IPS-18a (cell line): Measurements from ENCODE around the gene RETREG2.
A peak's percentile ranks its signal among the peaks of the same experiment; 100 is the strongest.

Experiments
- H3K27ac ChIP-seq: one replicate; pipeline ENCODE4 v1.5.1; 2013; ENCODE audit warnings: low read length
- H3K27me3 ChIP-seq: one replicate; pipeline ENCODE4 v1.6.1; 2013; ENCODE audit warnings: mild to moderate bottlenecking, low read length; ENCODE audit not compliant: control insufficient read depth, insufficient read depth
- H3K36me3 ChIP-seq: one replicate; pipeline ENCODE4 v1.6.1; 2013; ENCODE audit warnings: low read depth, low read length; ENCODE audit not compliant: control insufficient read depth
- H3K4me1 ChIP-seq: one replicate; pipeline ENCODE4 v1.6.1; 2013; ENCODE audit warnings: low read depth, low read length; ENCODE audit not compliant: control insufficient read depth
- H3K4me3 ChIP-seq: one replicate; pipeline ENCODE4 v1.5.1; 2013; ENCODE audit warnings: low read length
- H3K9ac ChIP-seq: one replicate; pipeline ENCODE4 v1.6.1; 2013; ENCODE audit warnings: mild to moderate bottlenecking, low read length, moderate library complexity
- H3K9me3 ChIP-seq: one replicate; pipeline ENCODE4 v1.6.1; 2013; ENCODE audit warnings: low read depth, low read length; ENCODE audit not compliant: control insufficient read depth

The RETREG2 gene

GRCh38 chr2:219221957-219222518 is 44.0 kb downstream of the RETREG2 start:
- Histone ChIP-seq H3K27me3 (no peaks in the 10 kb centered on the region), H3K9ac (no peak overlapping the region), H3K36me3 (peaks cover 25% of the 10 kb centered on the region), H3K27ac (no peak overlapping the region), H3K4me1 (peaks cover 6% of the 10 kb centered on the region), H3K9me3 (no peaks in the 10 kb centered on the region), H3K4me3 (no peak overlapping the region)

- no peak overlapping the region for H3K9ac ChIP-seq
- H3K27me3 ChIP-seq = no peaks in the 10 kb centered on the region
- H3K4me3 ChIP-seq = no peak overlapping the region
- peaks cover 25% of the 10 kb centered on the region for H3K36me3 ChIP-seq
- no peak overlapping the region for H3K27ac ChIP-seq
- peaks cover 6% of the 10 kb centered on the region for H3K4me1 ChIP-seq
- H3K9me3 ChIP-seq = no peaks in the 10 kb centered on the region
Measured at GRCh38 chr2:219223831-219224610, 45.9 kb downstream of the RETREG2 start.

DNA sequence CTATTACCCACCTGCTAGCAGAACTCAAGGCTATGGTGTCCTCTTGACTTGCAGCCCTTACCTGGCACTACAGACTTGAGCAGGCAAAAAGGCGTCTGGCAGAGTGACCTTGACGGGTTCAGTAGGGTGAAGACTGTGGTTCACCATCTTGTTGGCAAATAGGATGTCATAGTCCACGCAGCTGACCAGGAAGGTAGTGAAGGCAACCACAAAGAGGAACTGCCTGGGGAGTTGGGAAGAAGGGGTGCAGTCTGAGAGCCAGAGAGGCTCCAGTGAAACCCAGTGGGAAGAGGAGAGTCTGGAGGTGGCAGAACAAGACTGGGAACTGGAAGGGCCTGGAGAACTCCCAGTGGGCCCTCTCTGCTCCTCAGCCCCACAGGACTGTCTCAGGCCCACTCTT is 47.3 kb downstream of the RETREG2 start:
- peaks cover under 1% of the 10 kb centered on the region for H3K4me1 ChIP-seq
- H3K4me3 ChIP-seq = no peak overlapping the region
- H3K9me3 ChIP-seq = no peaks in the 10 kb centered on the region
- no peak overlapping the region for H3K9ac ChIP-seq
- no peaks in the 10 kb centered on the region for H3K27me3 ChIP-seq
- no peak overlapping the region for H3K27ac ChIP-seq
- peaks cover 25% of the 10 kb centered on the region for H3K36me3 ChIP-seq

- peaks cover 31% of the 10 kb centered on the region for H3K36me3 ChIP-seq
- peak overlapping the region; percentile 98 for H3K4me3 ChIP-seq
- no peaks in the 10 kb centered on the region for H3K27me3 ChIP-seq
- H3K27ac ChIP-seq = no peak overlapping the region
- peaks cover 3% of the 10 kb centered on the region for H3K4me1 ChIP-seq
- no peaks in the 10 kb centered on the region for H3K9me3 ChIP-seq
- peak overlapping the region; percentile 95 for H3K9ac ChIP-seq
Measured at GRCh38 chr2:219228041-219228910, 50.2 kb downstream of the RETREG2 start.

DNA sequence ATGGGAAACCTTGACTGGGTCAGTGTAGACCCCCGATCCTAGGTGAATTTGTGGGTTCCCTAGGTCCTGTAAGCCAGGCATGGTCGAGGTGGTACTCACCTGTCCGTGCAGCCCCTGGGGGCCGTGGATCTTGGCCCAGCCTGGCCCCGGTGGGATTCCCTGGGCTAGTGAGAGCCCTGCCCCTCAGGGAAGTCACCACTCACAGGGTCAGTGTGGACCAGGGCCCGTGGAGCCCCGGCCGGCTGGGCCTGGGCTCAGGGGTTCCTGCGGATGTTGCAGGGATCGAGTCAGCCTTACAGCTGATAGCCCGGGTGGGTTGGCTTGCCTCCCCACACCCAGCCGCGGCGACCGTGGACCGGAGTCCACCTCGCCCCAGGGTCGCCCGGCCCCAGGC is 50.8 kb downstream of the RETREG2 start:
- Histone ChIP-seq H3K27me3 (no peaks in the 10 kb centered on the region), H3K4me1 (peaks cover 3% of the 10 kb centered on the region), H3K9me3 (no peaks in the 10 kb centered on the region), H3K9ac (peak overlapping the region; percentile 95), H3K36me3 (peaks cover 29% of the 10 kb centered on the region), H3K4me3 (peak overlapping the region; percentile 98), H3K27ac (no peak overlapping the region)

GRCh38 chr2:219229305-219230058 is 51.4 kb downstream of the RETREG2 start, which contains the start of the genes ANKZF1 and ATG9A:
TSS of gene ANKZF1 (plus strand) at chr2:219229806. CDS start at chr2:219230258, 452 bp downstream.
TSS of gene ATG9A (minus strand) at chr2:219229636. CDS start at chr2:219228024, 1,612 bp downstream.
- H3K4me3 ChIP-seq = peak within 1 kb of the TSS; percentile 98
- H3K4me1 ChIP-seq = peaks cover 3% of the 10 kb centered on the region
- peak within 1 kb of the TSS; percentile 95 for H3K9ac ChIP-seq
- no peaks in the 10 kb centered on the region for H3K27me3 ChIP-seq
- H3K9me3 ChIP-seq = no peaks in the 10 kb centered on the region
- H3K36me3 ChIP-seq = peaks cover 29% of the 10 kb centered on the region
- H3K27ac ChIP-seq = peak within 1 kb of the TSS; percentile 83

- H3K9ac ChIP-seq = peak overlapping the region; percentile 95
- no peaks in the 10 kb centered on the region for H3K9me3 ChIP-seq
- peak overlapping the region; percentile 83 for H3K27ac ChIP-seq
- H3K4me3 ChIP-seq = peak overlapping the region; percentile 98
- H3K36me3 ChIP-seq = peaks cover 29% of the 10 kb centered on the region
- H3K27me3 ChIP-seq = no peaks in the 10 kb centered on the region
- peaks cover 3% of the 10 kb centered on the region for H3K4me1 ChIP-seq
Measured at GRCh38 chr2:219230059-219230540, 52.0 kb downstream of the RETREG2 start.

DNA sequence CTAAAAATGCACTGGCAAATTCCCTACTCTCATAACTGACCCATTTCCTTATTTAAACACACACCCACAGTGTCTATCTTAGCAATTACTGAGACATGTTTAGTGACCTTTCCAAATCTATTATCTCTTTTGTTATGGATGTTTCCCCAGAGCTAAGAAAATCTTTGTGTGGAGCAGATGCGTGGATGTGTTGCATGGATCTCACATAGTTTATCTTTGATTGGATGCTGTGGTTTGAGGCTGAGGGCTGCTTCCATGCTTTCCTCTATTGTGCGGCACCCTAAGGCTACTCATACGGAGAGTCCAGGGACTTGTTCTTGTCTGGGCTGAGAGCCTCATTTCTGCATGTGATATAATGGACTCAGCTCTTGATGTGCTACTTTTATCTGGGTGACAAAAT is 56.3 kb downstream of the RETREG2 start:
- Histone ChIP-seq H3K4me1 (peaks cover 3% of the 10 kb centered on the region), H3K27me3 (no peaks in the 10 kb centered on the region), H3K9me3 (no peaks in the 10 kb centered on the region), H3K27ac (no peak overlapping the region), H3K4me3 (no peak overlapping the region), H3K36me3 (peaks cover 59% of the 10 kb centered on the region), H3K9ac (no peak overlapping the region)
